Hepatocyte (in vitro differentiated cells): ENCODE data around the gene JAM3.

Experiments
- CTCF ChIP-seq: fragments of 200-600 bp; sonication (generic); IDR thresholded peaks from 2 replicates; pipeline ENCODE4 v1.5.1; 2016; ENCODE audit warnings: antibody characterized with exemption, mild to moderate bottlenecking; ENCODE audit not compliant: poor library complexity
- EZH2 ChIP-seq: fragments of 200-600 bp; sonication (generic); IDR thresholded peaks from 2 replicates; pipeline ENCODE4 v1.6.1; 2016; ENCODE audit warnings: antibody characterized with exemption, mild to moderate bottlenecking, borderline replicate concordance

- TF ChIP-seq CTCF (no peak), EZH2 (no peak)
These were observed 35.6 kb upstream of the JAM3 start for GRCh38 chr11:134033276-134033675.
